Activated naive CD8-positive, alpha-beta T cell treated with anti-CD3 and anti-CD28 coated beads, Interleukin-2, amount 10 ng/mL, durations not matched to agents 7 days and 5 days (primary cell): Measurements from ENCODE around the gene NCSTN. TPM values are rescaled to one million over a fixed set of nuclear protein-coding genes. Genes with fewer than 3 reads are reported as not detected.

Experiments
- ATAC-seq: fragments of 150-1000 bp; cut with Tn5 transposase; one replicate; pipeline ENCODE4 v1.10.0; 2021; ENCODE audit warnings: low read depth, moderate library complexity
- POLR2A ChIA-PET: fragments of 350-600 bp; sonication (Branson Sonifier 250); formaldehyde crosslinking; loops from one replicate; lab custom pipeline; 2021; ENCODE audit warnings: antibody characterized with exemption; lab: Charles Lee
- DNase-seq: peaks from one replicate; pipeline ENCODE4 v3.0.0; 2021
- H3K27ac Mint-ChIP-seq: one replicate; pipeline ENCODE4 v1.8.0; 2022; ENCODE audit warnings: mild to moderate bottlenecking, mixed read lengths
- H3K27me3 Mint-ChIP-seq: one replicate; pipeline ENCODE4 v1.8.0; 2022; ENCODE audit warnings: mild to moderate bottlenecking, moderate library complexity, mixed read lengths
- H3K36me3 Mint-ChIP-seq: one replicate; pipeline ENCODE4 v1.8.0; 2021; ENCODE audit warnings: mild to moderate bottlenecking, mixed read lengths
- H3K4me1 Mint-ChIP-seq: one replicate; pipeline ENCODE4 v1.8.0; 2021; ENCODE audit warnings: mixed read lengths
- H3K4me3 Mint-ChIP-seq: one replicate; pipeline ENCODE4 v1.8.0; 2022; ENCODE audit warnings: mild to moderate bottlenecking, moderate library complexity, mixed read lengths
- H3K9me3 Mint-ChIP-seq: one replicate; pipeline ENCODE4 v1.8.0; 2021; ENCODE audit warnings: mixed read lengths
- total RNA-seq, 2 experiments: library from RNA; stranded (reverse); gene quantifications; one replicate each; pipeline ENCODE4 v1.2.3, GENCODE V29; 2021

The NCSTN gene
- total RNA-seq, 2 experiments from 2014 or later: 66.6 to 67.1 TPM

GRCh38 chr1:160332516-160332915 lies 10.7 kb upstream of the NCSTN start:
- peaks cover 16% of the 10 kb centered on the region for H3K36me3 Mint-ChIP-seq
- ATAC-seq (no peak), DNase-seq (no peak)
- H3K4me1 Mint-ChIP-seq: no peaks in the 10 kb centered on the region
- no peak overlapping the region for H3K27ac Mint-ChIP-seq
- H3K27me3 Mint-ChIP-seq: no peaks in the 10 kb centered on the region
- POLR2A ChIA-PET: interaction anchor here (0.5 to 0.7 kb wide), 2 partner anchors 83 to 612 kb away, joined by 3 to 4 read pairs; no protein-coding TSS in a partner anchor
- H3K9me3 Mint-ChIP-seq: no peaks in the 10 kb centered on the region
- no peak overlapping the region for H3K4me3 Mint-ChIP-seq

GRCh38 chr1:160338580-160338979 lies 4.6 kb upstream of the NCSTN start:
- no peak overlapping the region for H3K27ac Mint-ChIP-seq
- no peaks in the 10 kb centered on the region for H3K9me3 Mint-ChIP-seq
- POLR2A ChIA-PET: no interaction called here
- DNase-seq: no peak
- peaks cover 21% of the 10 kb centered on the region for H3K36me3 Mint-ChIP-seq
- no peaks in the 10 kb centered on the region for H3K27me3 Mint-ChIP-seq
- no peak for ATAC-seq
- no peak overlapping the region for H3K4me3 Mint-ChIP-seq
- peaks cover 25% of the 10 kb centered on the region for H3K4me1 Mint-ChIP-seq

GRCh38 chr1:160340146-160340545 lies 3.0 kb upstream of the NCSTN start:
- Mint-ChIP-seq H3K4me1 (peaks cover 35% of the 10 kb centered on the region), H3K9me3 (no peaks in the 10 kb centered on the region), H3K27ac (no peak overlapping the region), H3K4me3 (no peak overlapping the region), H3K36me3 (peaks cover 26% of the 10 kb centered on the region), H3K27me3 (no peaks in the 10 kb centered on the region)
- ATAC-seq (no peak), DNase-seq (no peak)
- POLR2A ChIA-PET: interaction anchor here (0.5 kb wide), 1 partner anchor 79 kb away, joined by 3 read pairs; no protein-coding TSS in a partner anchor

GRCh38 chr1:160340866-160341265 lies 2.3 kb upstream of the NCSTN start:
- DNase-seq (no peak), ATAC-seq (no peak)
- Mint-ChIP-seq H3K36me3 (peaks cover 26% of the 10 kb centered on the region), H3K27me3 (no peaks in the 10 kb centered on the region), H3K27ac (peak overlapping the region; percentile 9), H3K4me1 (peaks cover 35% of the 10 kb centered on the region), H3K9me3 (no peaks in the 10 kb centered on the region), H3K4me3 (peak overlapping the region; percentile 3)
- POLR2A ChIA-PET: no interaction called here

GRCh38 chr1:160342526-160342925 lies 657 bp upstream of the NCSTN start:
- Mint-ChIP-seq H3K36me3 (peaks cover 24% of the 10 kb centered on the region), H3K4me3 (peak overlapping the region; percentile 100), H3K27me3 (no peaks in the 10 kb centered on the region), H3K4me1 (peaks cover 44% of the 10 kb centered on the region), H3K27ac (peak overlapping the region; percentile 100), H3K9me3 (no peaks in the 10 kb centered on the region)
- DNase-seq (no peak), ATAC-seq (peak; percentile 3)
- POLR2A ChIA-PET: interaction anchor here (1.6 kb wide), 1 partner anchor 8 kb away, joined by 4 read pairs; no protein-coding TSS in a partner anchor

- no peaks in the 10 kb centered on the region for H3K27me3 Mint-ChIP-seq
- peaks cover 38% of the 10 kb centered on the region for H3K4me1 Mint-ChIP-seq
- ATAC-seq (no peak), DNase-seq (no peak)
- no peaks in the 10 kb centered on the region for H3K9me3 Mint-ChIP-seq
- peaks cover 12% of the 10 kb centered on the region for H3K36me3 Mint-ChIP-seq
- peak overlapping the region; percentile 100 for H3K4me3 Mint-ChIP-seq
- peak overlapping the region; percentile 100 for H3K27ac Mint-ChIP-seq
- POLR2A ChIA-PET: interaction anchor here (0.7 to 1.3 kb wide), 2 partner anchors 9 to 60 kb away, joined by 3 read pairs; no protein-coding TSS in a partner anchor
Observed at GRCh38 chr1:160344241-160344640, 1.1 kb downstream of the NCSTN start.

GRCh38 chr1:160344936-160345335 lies 1.8 kb downstream of the NCSTN start:
- Mint-ChIP-seq H3K9me3 (no peaks in the 10 kb centered on the region), H3K36me3 (peaks cover 13% of the 10 kb centered on the region), H3K27me3 (no peaks in the 10 kb centered on the region), H3K27ac (no peak overlapping the region), H3K4me3 (peak overlapping the region; percentile 100), H3K4me1 (peaks cover 36% of the 10 kb centered on the region)
- DNase-seq: no peak
- no peak for ATAC-seq
- POLR2A ChIA-PET: interaction anchor here (0.7 kb wide), 1 partner anchor 61 kb away, joined by 3 read pairs; no protein-coding TSS in a partner anchor

GRCh38 chr1:160346463-160346862 lies 3.3 kb downstream of the NCSTN start:
- DNase-seq (no peak), ATAC-seq (no peak)
- POLR2A ChIA-PET: no interaction called here
- H3K4me3 Mint-ChIP-seq: no peak overlapping the region
- no peaks in the 10 kb centered on the region for H3K27me3 Mint-ChIP-seq
- H3K9me3 Mint-ChIP-seq: no peaks in the 10 kb centered on the region
- peaks cover 25% of the 10 kb centered on the region for H3K4me1 Mint-ChIP-seq
- H3K36me3 Mint-ChIP-seq: peaks cover 16% of the 10 kb centered on the region
- H3K27ac Mint-ChIP-seq: no peak overlapping the region

GRCh38 chr1:160346958-160347357 lies 3.8 kb downstream of the NCSTN start:
- no peaks in the 10 kb centered on the region for H3K9me3 Mint-ChIP-seq
- POLR2A ChIA-PET: no interaction called here
- H3K4me3 Mint-ChIP-seq: no peak overlapping the region
- no peaks in the 10 kb centered on the region for H3K27me3 Mint-ChIP-seq
- peaks cover 23% of the 10 kb centered on the region for H3K4me1 Mint-ChIP-seq
- DNase-seq: no peak
- no peak for ATAC-seq
- H3K36me3 Mint-ChIP-seq: peaks cover 18% of the 10 kb centered on the region
- H3K27ac Mint-ChIP-seq: no peak overlapping the region

GRCh38 chr1:160351629-160352028 lies 8.4 kb downstream of the NCSTN start:
- H3K27ac Mint-ChIP-seq: no peak overlapping the region
- H3K36me3 Mint-ChIP-seq: peaks cover 25% of the 10 kb centered on the region
- no peaks in the 10 kb centered on the region for H3K9me3 Mint-ChIP-seq
- no peaks in the 10 kb centered on the region for H3K27me3 Mint-ChIP-seq
- no peak for DNase-seq
- no peak for ATAC-seq
- H3K4me1 Mint-ChIP-seq: peaks cover 8% of the 10 kb centered on the region
- POLR2A ChIA-PET: no interaction called here
- no peak overlapping the region for H3K4me3 Mint-ChIP-seq

GRCh38 chr1:160352555-160352954 lies 9.4 kb downstream of the NCSTN start:
- Mint-ChIP-seq H3K27ac (no peak overlapping the region), H3K9me3 (no peaks in the 10 kb centered on the region), H3K4me1 (no peaks in the 10 kb centered on the region), H3K4me3 (no peak overlapping the region), H3K36me3 (peaks cover 27% of the 10 kb centered on the region), H3K27me3 (no peaks in the 10 kb centered on the region)
- POLR2A ChIA-PET: interaction anchor here (0.8 kb wide), 1 partner anchor 9 kb away, joined by 3 read pairs; no protein-coding TSS in a partner anchor
- ATAC-seq (no peak), DNase-seq (no peak)

- no peak overlapping the region for H3K27ac Mint-ChIP-seq
- no peaks in the 10 kb centered on the region for H3K4me1 Mint-ChIP-seq
- ATAC-seq: no peak
- H3K9me3 Mint-ChIP-seq: no peaks in the 10 kb centered on the region
- H3K4me3 Mint-ChIP-seq: no peak overlapping the region
- DNase-seq: no peak
- H3K27me3 Mint-ChIP-seq: no peaks in the 10 kb centered on the region
- peaks cover 30% of the 10 kb centered on the region for H3K36me3 Mint-ChIP-seq
- POLR2A ChIA-PET: interaction anchor here (0.6 to 0.8 kb wide), 2 partner anchors 9 to 172 kb away, joined by 3 to 4 read pairs; no protein-coding TSS in a partner anchor
Observed at GRCh38 chr1:160353223-160353622, 10.0 kb downstream of the NCSTN start.

GRCh38 chr1:160354388-160354985 lies 11.3 kb downstream of the NCSTN start:
- Mint-ChIP-seq H3K36me3 (peaks cover 33% of the 10 kb centered on the region), H3K27me3 (no peaks in the 10 kb centered on the region), H3K9me3 (no peaks in the 10 kb centered on the region), H3K4me3 (no peak overlapping the region), H3K4me1 (no peaks in the 10 kb centered on the region), H3K27ac (no peak overlapping the region)
- ATAC-seq (no peak), DNase-seq (no peak)
- POLR2A ChIA-PET: no interaction called here
